ENCODE data around the gene GOLGA1.

The GOLGA1 gene

GRCh38 chr9:124894035-124894740 lies 46.7 kb downstream of the GOLGA1 start:
- no peak for DNase-seq (ENCODE audit: low read depth, low spot score)
- Histone ChIP-seq H3K9ac (ENCODE audit: insufficient read length) (no peak overlapping the region), H3K4me3 (0 out of 2 replicates have a peak overlapping the region, but pooled peaks have one; percentile 10), H3K27ac (peak overlapping the region; percentile 58; the same call in 1 of the 2 replicates), H3K9me3 (ENCODE audit: low read depth, low read length) (no peaks in the 10 kb centered on the region), H3K36me3 (ENCODE audit: insufficient read depth, low read length) (peaks cover 21% of the 10 kb centered on the region; the same call in 1 of the 2 replicates)
- TF ChIP-seq EZH2 (IDR thresholded peaks at IDR 0.05) (no peak), FOXP2 (optimal IDR thresholded peaks at IDR 0.05; ENCODE audit: control extremely low read depth, extremely low read length, insufficient read depth) (no peak), POLR2AphosphoS5 (IDR thresholded peaks at IDR 0.05; ENCODE audit: borderline replicate concordance, low read depth, low read length) (no peak)

GRCh38 chr9:124890179-124890578 lies 50.7 kb downstream of the GOLGA1 start:
- H3K9me3 ChIP-seq (ENCODE audit: low read depth, low read length): no peaks in the 10 kb centered on the region
- no peak overlapping the region for H3K9ac ChIP-seq (ENCODE audit: insufficient read length)
- no peak for TF ChIP-seq EZH2 (IDR thresholded peaks at IDR 0.05)
- no peak for TF ChIP-seq POLR2AphosphoS5 (IDR thresholded peaks at IDR 0.05; ENCODE audit: borderline replicate concordance, low read depth, low read length)
- no peak for TF ChIP-seq FOXP2 (optimal IDR thresholded peaks at IDR 0.05; ENCODE audit: control extremely low read depth, extremely low read length, insufficient read depth)
- H3K4me3 ChIP-seq: no peak overlapping the region
- no peak overlapping the region for H3K27ac ChIP-seq
- DNase-seq (ENCODE audit: low read depth, low spot score): no peak
- peaks cover 21% of the 10 kb centered on the region; the same call in 1 of the 2 replicates for H3K36me3 ChIP-seq (ENCODE audit: insufficient read depth, low read length)

GRCh38 chr9:124889006-124889405 lies 51.9 kb downstream of the GOLGA1 start:
- Histone ChIP-seq H3K27ac (no peak overlapping the region), H3K9me3 (ENCODE audit: low read depth, low read length) (no peaks in the 10 kb centered on the region), H3K36me3 (ENCODE audit: insufficient read depth, low read length) (peaks cover 18% of the 10 kb centered on the region; the same call in 1 of the 2 replicates), H3K9ac (ENCODE audit: insufficient read length) (no peak overlapping the region), H3K4me3 (no peak overlapping the region)
- TF ChIP-seq POLR2AphosphoS5 (IDR thresholded peaks at IDR 0.05; ENCODE audit: borderline replicate concordance, low read depth, low read length) (no peak), EZH2 (IDR thresholded peaks at IDR 0.05) (no peak), FOXP2 (optimal IDR thresholded peaks at IDR 0.05; ENCODE audit: control extremely low read depth, extremely low read length, insufficient read depth) (no peak)
- DNase-seq (ENCODE audit: low read depth, low spot score): no peak

- peaks cover 8% of the 10 kb centered on the region; the same call in 1 of the 2 replicates for H3K36me3 ChIP-seq (ENCODE audit: insufficient read depth, low read length)
- H3K4me3 ChIP-seq: no peak overlapping the region
- TF ChIP-seq POLR2AphosphoS5 (IDR thresholded peaks at IDR 0.05; ENCODE audit: borderline replicate concordance, low read depth, low read length) (no peak), EZH2 (IDR thresholded peaks at IDR 0.05) (no peak), FOXP2 (optimal IDR thresholded peaks at IDR 0.05; ENCODE audit: control extremely low read depth, extremely low read length, insufficient read depth) (no peak)
- no peak overlapping the region for H3K27ac ChIP-seq
- no peak for DNase-seq (ENCODE audit: low read depth, low spot score)
- no peak overlapping the region for H3K9ac ChIP-seq (ENCODE audit: insufficient read length)
- H3K9me3 ChIP-seq (ENCODE audit: low read depth, low read length): no peaks in the 10 kb centered on the region
These were observed 53.1 kb downstream of the GOLGA1 start for GRCh38 chr9:124887832-124888231.

GRCh38 chr9:124886866-124887492 lies 53.9 kb downstream of the GOLGA1 start:
- no peak overlapping the region for H3K4me3 ChIP-seq
- H3K36me3 ChIP-seq (ENCODE audit: insufficient read depth, low read length): peaks cover 8% of the 10 kb centered on the region; the same call in 1 of the 2 replicates
- no peak overlapping the region for H3K27ac ChIP-seq
- no peak overlapping the region for H3K9ac ChIP-seq (ENCODE audit: insufficient read length)
- TF ChIP-seq FOXP2 (optimal IDR thresholded peaks at IDR 0.05; ENCODE audit: control extremely low read depth, extremely low read length, insufficient read depth) (no peak), EZH2 (IDR thresholded peaks at IDR 0.05) (no peak), POLR2AphosphoS5 (IDR thresholded peaks at IDR 0.05; ENCODE audit: borderline replicate concordance, low read depth, low read length) (no peak)
- no peaks in the 10 kb centered on the region for H3K9me3 ChIP-seq (ENCODE audit: low read depth, low read length)
- no peak for DNase-seq (ENCODE audit: low read depth, low spot score)

- Histone ChIP-seq H3K4me3 (no peak overlapping the region), H3K36me3 (ENCODE audit: insufficient read depth, low read length) (peaks cover 8% of the 10 kb centered on the region; the same call in 1 of the 2 replicates), H3K27ac (no peak overlapping the region), H3K9ac (ENCODE audit: insufficient read length) (no peak overlapping the region), H3K9me3 (ENCODE audit: low read depth, low read length) (no peaks in the 10 kb centered on the region)
- no peak for DNase-seq (ENCODE audit: low read depth, low spot score)
- TF ChIP-seq POLR2AphosphoS5 (IDR thresholded peaks at IDR 0.05; ENCODE audit: borderline replicate concordance, low read depth, low read length) (no peak), FOXP2 (optimal IDR thresholded peaks at IDR 0.05; ENCODE audit: control extremely low read depth, extremely low read length, insufficient read depth) (no peak), EZH2 (IDR thresholded peaks at IDR 0.05) (no peak)
These were observed 54.4 kb downstream of the GOLGA1 start for GRCh38 chr9:124886461-124886860.

- Histone ChIP-seq H3K36me3 (ENCODE audit: insufficient read depth, low read length) (peaks cover 8% of the 10 kb centered on the region; the same call in 1 of the 2 replicates), H3K9ac (ENCODE audit: insufficient read length) (no peak overlapping the region), H3K9me3 (ENCODE audit: low read depth, low read length) (no peaks in the 10 kb centered on the region), H3K4me3 (no peak overlapping the region), H3K27ac (no peak overlapping the region)
- TF ChIP-seq POLR2AphosphoS5 (IDR thresholded peaks at IDR 0.05; ENCODE audit: borderline replicate concordance, low read depth, low read length) (no peak), EZH2 (IDR thresholded peaks at IDR 0.05) (no peak), FOXP2 (optimal IDR thresholded peaks at IDR 0.05; ENCODE audit: control extremely low read depth, extremely low read length, insufficient read depth) (no peak)
- no peak for DNase-seq (ENCODE audit: low read depth, low spot score)
These were observed 55.3 kb downstream of the GOLGA1 start for GRCh38 chr9:124885551-124885950.

GRCh38 chr9:124884376-124884775 lies 56.5 kb downstream of the GOLGA1 start:
- TF ChIP-seq FOXP2 (optimal IDR thresholded peaks at IDR 0.05; ENCODE audit: control extremely low read depth, extremely low read length, insufficient read depth) (no peak), POLR2AphosphoS5 (IDR thresholded peaks at IDR 0.05; ENCODE audit: borderline replicate concordance, low read depth, low read length) (no peak), EZH2 (IDR thresholded peaks at IDR 0.05) (no peak)
- no peaks in the 10 kb centered on the region for H3K9me3 ChIP-seq (ENCODE audit: low read depth, low read length)
- H3K36me3 ChIP-seq (ENCODE audit: insufficient read depth, low read length): peaks cover 4% of the 10 kb centered on the region; the same call in 1 of the 2 replicates
- DNase-seq (ENCODE audit: low read depth, low spot score): no peak
- no peak overlapping the region for H3K4me3 ChIP-seq
- no peak overlapping the region for H3K9ac ChIP-seq (ENCODE audit: insufficient read length)
- H3K27ac ChIP-seq: no peak overlapping the region

Measured in SK-N-MC (cell line).